Adrenal gland (tissue), 5 donors: ENCODE data around the gene NAPA.

Source experiments
- POLR2A ChIP-seq, 2 donors: fragments of 450-650 bp; IDR thresholded peaks; one replicate each; pipeline ENCODE4 v1.6.1; 2017; ENCODE audit warnings: antibody characterized with exemption in 2 of 2, mild to moderate bottlenecking in 2 of 2, moderate library complexity in 1 of 2
- TF ChIP-seq, protein P1 (sequence below), 6 experiments: fragments of 450-650 bp in 4 of 6; fragments of 200-600 bp in 2 of 6; sonication (generic) in 1 of 6; IDR thresholded peaks; 1 replicate in 5 of 6; 2 replicates in 1 of 6; pipeline versions ENCODE4 v1.5.1 to v1.8.0; 2016 to 2021; ENCODE audit warnings: antibody characterized with exemption in 6 of 6, mild to moderate bottlenecking in 2 of 6, moderate library complexity in 1 of 6
- donor health status: DM: no; HTN: no; CAD: no.

DNA sequence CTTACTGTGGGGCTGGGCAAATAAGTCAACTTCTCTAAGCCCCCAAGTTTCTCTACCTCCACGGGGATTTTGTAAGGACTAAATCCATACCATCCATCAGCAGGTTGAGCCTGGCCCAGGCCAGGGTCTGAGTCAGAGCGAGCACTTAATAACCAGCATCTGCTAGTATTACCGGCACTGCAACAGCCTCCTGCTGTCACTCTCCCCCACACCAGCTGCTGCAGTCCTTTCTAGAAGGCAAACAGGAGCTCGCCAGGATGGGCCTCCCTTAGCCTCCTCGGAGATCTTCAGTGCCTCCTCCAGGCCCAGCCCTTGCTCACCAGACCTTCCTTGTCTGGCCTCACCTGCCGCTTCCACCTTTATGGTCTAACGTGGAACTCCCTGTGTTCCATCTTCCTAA lies 3.2 kb downstream of the NAPA start:
- TF ChIP-seq, protein P1, sequence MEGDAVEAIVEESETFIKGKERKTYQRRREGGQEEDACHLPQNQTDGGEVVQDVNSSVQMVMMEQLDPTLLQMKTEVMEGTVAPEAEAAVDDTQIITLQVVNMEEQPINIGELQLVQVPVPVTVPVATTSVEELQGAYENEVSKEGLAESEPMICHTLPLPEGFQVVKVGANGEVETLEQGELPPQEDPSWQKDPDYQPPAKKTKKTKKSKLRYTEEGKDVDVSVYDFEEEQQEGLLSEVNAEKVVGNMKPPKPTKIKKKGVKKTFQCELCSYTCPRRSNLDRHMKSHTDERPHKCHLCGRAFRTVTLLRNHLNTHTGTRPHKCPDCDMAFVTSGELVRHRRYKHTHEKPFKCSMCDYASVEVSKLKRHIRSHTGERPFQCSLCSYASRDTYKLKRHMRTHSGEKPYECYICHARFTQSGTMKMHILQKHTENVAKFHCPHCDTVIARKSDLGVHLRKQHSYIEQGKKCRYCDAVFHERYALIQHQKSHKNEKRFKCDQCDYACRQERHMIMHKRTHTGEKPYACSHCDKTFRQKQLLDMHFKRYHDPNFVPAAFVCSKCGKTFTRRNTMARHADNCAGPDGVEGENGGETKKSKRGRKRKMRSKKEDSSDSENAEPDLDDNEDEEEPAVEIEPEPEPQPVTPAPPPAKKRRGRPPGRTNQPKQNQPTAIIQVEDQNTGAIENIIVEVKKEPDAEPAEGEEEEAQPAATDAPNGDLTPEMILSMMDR (IDR thresholded peaks at IDR 0.05): no peak
- TF ChIP-seq POLR2A (IDR thresholded peaks at IDR 0.05): no peak
